WERI-Rb-1 (cell line): Measurements from ENCODE around the gene MSH3.
A peak's percentile ranks its signal among the peaks of the same experiment; 100 is the strongest.

Experiments used
- DNase-seq: peaks from one replicate; pipeline ENCODE4 v3.0.0-alpha.2; 2020
- H3K27ac ChIP-seq: fragments of 250-450 bp; sonication (Bioruptor Pico); 2 replicates; pipeline ENCODE4 v1.5.1; 2020; ENCODE audit warnings: mild to moderate bottlenecking, moderate library complexity
- H3K27me3 ChIP-seq: fragments of 250-450 bp; sonication (Bioruptor Pico); 2 replicates; pipeline ENCODE4 v1.5.1; 2021; ENCODE audit warnings: mild to moderate bottlenecking, low read depth, moderate library complexity; ENCODE audit not compliant: insufficient read depth, severe bottlenecking
- H3K36me3 ChIP-seq: fragments of 250-450 bp; sonication (Bioruptor Pico); 2 replicates; pipeline ENCODE4 v1.5.1; 2020; ENCODE audit warnings: mild to moderate bottlenecking, moderate library complexity
- H3K4me3 ChIP-seq: 2 replicates; pipeline ENCODE4 v1.5.1; 2011; ENCODE audit warnings: low read depth, mild to moderate bottlenecking, control low read depth, low read length
- H3K9me3 ChIP-seq: fragments of 250-450 bp; sonication (Bioruptor Pico); 2 replicates; pipeline ENCODE4 v1.5.1; 2021; ENCODE audit warnings: mild to moderate bottlenecking, moderate library complexity; ENCODE audit not compliant: severe bottlenecking
- CTCF ChIP-seq: IDR thresholded peaks from 2 replicates; pipeline ENCODE4 v1.5.1; 2011; ENCODE audit warnings: low read depth, mild to moderate bottlenecking, control low read depth, inconsistent platforms, low read length

The MSH3 gene

GRCh38 chr5:80704221-80704620 lies 49.8 kb downstream of the MSH3 start:
- Histone ChIP-seq H3K27me3 (no peaks in the 10 kb centered on the region), H3K27ac (no peak overlapping the region), H3K9me3 (no peaks in the 10 kb centered on the region), H3K4me3 (no peak overlapping the region), H3K36me3 (no peaks in the 10 kb centered on the region; the same call in 1 of the 2 replicates)
- TF ChIP-seq CTCF, result no peak
- no peak for DNase-seq

DNA sequence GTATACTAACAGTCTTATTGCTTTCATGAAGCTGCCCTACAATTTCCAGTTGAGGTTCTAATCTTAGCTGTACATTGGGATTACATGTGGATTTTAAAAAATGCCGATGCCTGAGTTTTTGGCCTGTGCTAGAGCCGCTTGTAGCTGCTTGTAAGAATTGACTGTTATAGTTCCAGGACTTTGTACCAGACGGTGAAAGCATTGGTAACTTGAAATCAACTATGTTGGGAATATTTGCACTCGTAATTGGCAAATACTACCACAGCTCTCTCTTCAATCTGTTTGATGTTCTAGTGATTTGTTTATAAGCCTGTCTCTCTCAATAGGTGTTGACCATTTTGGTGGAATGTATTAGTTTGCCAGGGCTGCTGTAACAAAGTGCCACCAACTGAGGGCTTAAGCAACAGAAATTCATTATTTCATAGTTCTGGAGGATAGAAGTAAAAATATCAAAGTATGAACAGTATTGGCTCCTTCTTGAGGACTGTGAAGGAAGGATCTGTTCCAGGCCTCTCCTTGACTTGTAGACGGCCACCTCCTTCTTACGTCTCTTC lies 50.8 kb downstream of the MSH3 start:
- Histone ChIP-seq H3K27me3 (no peaks in the 10 kb centered on the region), H3K27ac (no peak overlapping the region), H3K4me3 (no peak overlapping the region), H3K9me3 (no peaks in the 10 kb centered on the region), H3K36me3 (peaks cover 3% of the 10 kb centered on the region; the same call in 1 of the 2 replicates)
- no peak for DNase-seq
- TF ChIP-seq CTCF, result no peak

DNA sequence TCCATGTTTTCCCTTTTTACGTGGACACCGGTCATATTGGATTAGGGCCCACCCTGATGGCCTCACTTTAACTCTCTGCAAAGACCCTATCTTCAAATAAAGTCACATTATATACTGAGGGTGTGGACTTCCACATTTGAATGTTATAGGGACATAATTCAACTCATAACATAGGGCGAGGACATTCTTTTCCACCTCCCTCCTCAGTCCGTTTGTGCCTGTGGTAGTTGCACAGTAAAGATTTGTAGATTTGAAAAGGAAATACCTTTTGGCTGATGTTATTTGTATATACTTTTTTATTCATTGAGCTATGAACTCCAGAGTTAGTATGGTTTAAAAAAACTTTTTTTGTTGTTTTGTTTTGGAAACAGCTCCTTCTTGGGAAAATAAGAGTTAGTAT lies 51.3 kb downstream of the MSH3 start:
- no peak for DNase-seq
- Histone ChIP-seq H3K4me3 (no peak overlapping the region), H3K27me3 (no peaks in the 10 kb centered on the region), H3K9me3 (no peaks in the 10 kb centered on the region), H3K36me3 (peaks cover 3% of the 10 kb centered on the region; the same call in 1 of the 2 replicates), H3K27ac (no peak overlapping the region)
- no peak for TF ChIP-seq CTCF

- Histone ChIP-seq H3K27ac (no peak overlapping the region), H3K36me3 (peaks cover 3% of the 10 kb centered on the region; the same call in 1 of the 2 replicates), H3K27me3 (no peaks in the 10 kb centered on the region), H3K9me3 (no peaks in the 10 kb centered on the region), H3K4me3 (no peak overlapping the region)
- TF ChIP-seq CTCF, result no peak
- DNase-seq, result no peak
These were observed 52.5 kb downstream of the MSH3 start for GRCh38 chr5:80706835-80707447.

GRCh38 chr5:80707645-80708044 lies 53.2 kb downstream of the MSH3 start:
- no peaks in the 10 kb centered on the region for H3K9me3 ChIP-seq
- peaks cover 3% of the 10 kb centered on the region; the same call in 1 of the 2 replicates for H3K36me3 ChIP-seq
- TF ChIP-seq CTCF, result no peak
- no peaks in the 10 kb centered on the region for H3K27me3 ChIP-seq
- no peak for DNase-seq
- H3K27ac ChIP-seq, result no peak overlapping the region
- no peak overlapping the region for H3K4me3 ChIP-seq

GRCh38 chr5:80711216-80711615 lies 56.8 kb downstream of the MSH3 start:
- Histone ChIP-seq H3K36me3 (peaks cover 3% of the 10 kb centered on the region), H3K27ac (peak overlapping the region; percentile 51), H3K4me3 (no peak overlapping the region), H3K27me3 (no peaks in the 10 kb centered on the region), H3K9me3 (no peaks in the 10 kb centered on the region)
- no peak for DNase-seq
- TF ChIP-seq CTCF, result no peak
